AG04449 (cell line): ENCODE results near the gene EPN3.
A peak's percentile ranks its signal among the peaks of the same experiment; 100 is the strongest.

Source experiments
- CTCF ChIA-PET: fragments of 350-600 bp; formaldehyde crosslinking; extraction: SDS; loops from one replicate; lab custom pipeline; 2021; ENCODE audit warnings: antibody characterized with exemption; lab: Yijun Ruan, JAX
- POLR2A ChIA-PET: fragments of 400-600, 350-600 bp; formaldehyde crosslinking; extraction: SDS; loops from one replicate; lab custom pipeline; 2020; ENCODE audit warnings: antibody characterized with exemption, inconsistent platforms; lab: Yijun Ruan, JAX
- DNase-seq: peaks from one replicate; pipeline ENCODE4 v3.0.0-alpha.2; 2010; ENCODE audit warnings: low read depth, low spot score
- H3K4me3 ChIP-seq: 2 replicates; pipeline ENCODE4 v1.5.1; 2011; ENCODE audit warnings: low read depth, mild to moderate bottlenecking, control low read depth, low read length
- TF ChIP-seq, protein P1 (sequence below): IDR thresholded peaks from one replicate; pipeline ENCODE4 v1.5.1; 2011; ENCODE audit warnings: mild to moderate bottlenecking, moderate library complexity, low read length, control low read depth, inconsistent platforms; ENCODE audit not compliant: insufficient read depth; ENCODE audit errors: missing control alignments

Gene EPN3

DNA sequence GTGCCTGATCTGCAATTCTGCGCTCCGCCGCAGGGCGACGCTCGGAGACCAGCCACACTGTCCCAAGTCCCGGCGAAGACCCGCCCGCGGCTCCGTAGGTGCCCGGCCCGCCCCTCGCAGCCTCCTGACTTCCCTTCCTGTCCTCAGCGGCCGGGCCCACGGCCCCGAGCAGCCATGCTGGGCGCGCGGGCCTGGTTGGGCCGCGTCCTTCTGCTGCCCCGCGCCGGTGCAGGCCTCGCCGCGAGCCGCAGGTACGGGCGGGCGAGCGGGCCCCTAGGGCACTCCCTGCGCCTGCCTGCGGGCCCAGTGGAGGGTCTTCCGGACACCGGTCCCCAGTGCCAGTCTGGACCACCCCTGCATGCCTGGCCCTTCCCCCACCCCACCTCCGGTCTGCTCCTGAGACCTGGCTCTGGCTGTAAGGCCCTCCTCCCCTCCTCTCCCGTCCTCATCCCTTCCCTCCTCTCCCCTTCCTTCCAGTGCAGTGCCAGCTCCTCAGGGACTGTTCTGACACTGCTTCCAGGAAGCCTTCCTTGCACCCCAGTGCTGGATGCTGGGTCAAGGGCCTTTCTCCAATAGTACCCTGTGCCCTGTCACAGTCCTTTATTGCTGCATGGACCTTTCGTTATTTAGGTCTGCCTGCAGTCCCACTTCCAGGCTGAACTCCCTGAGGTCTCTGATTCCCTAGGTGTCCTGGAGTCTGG is 14.7 kb downstream of the EPN3 start, which contains the start of gene SPATA20:
SPATA20 (plus strand) TSS at position 140 of the 701 bp plus-strand sequence; CDS start at position 175, 35 bp downstream.
- ChIA-PET CTCF (interaction anchor here (0.7 to 8.7 kb wide), 21 partner anchors 14 to 305 kb away, joined by 3 to 265 read pairs (median 3); partner anchors contain the start of genes CACNA1G and WFIKKN2), POLR2A (interaction anchor here (0.5 kb wide), 1 partner anchor 440 kb away, joined by 3 read pairs; no protein-coding TSS in a partner anchor)
- DNase-seq: peak; percentile 33
- H3K4me3 ChIP-seq: peak within 1 kb of the TSS; percentile 72
- TF ChIP-seq, protein P1, sequence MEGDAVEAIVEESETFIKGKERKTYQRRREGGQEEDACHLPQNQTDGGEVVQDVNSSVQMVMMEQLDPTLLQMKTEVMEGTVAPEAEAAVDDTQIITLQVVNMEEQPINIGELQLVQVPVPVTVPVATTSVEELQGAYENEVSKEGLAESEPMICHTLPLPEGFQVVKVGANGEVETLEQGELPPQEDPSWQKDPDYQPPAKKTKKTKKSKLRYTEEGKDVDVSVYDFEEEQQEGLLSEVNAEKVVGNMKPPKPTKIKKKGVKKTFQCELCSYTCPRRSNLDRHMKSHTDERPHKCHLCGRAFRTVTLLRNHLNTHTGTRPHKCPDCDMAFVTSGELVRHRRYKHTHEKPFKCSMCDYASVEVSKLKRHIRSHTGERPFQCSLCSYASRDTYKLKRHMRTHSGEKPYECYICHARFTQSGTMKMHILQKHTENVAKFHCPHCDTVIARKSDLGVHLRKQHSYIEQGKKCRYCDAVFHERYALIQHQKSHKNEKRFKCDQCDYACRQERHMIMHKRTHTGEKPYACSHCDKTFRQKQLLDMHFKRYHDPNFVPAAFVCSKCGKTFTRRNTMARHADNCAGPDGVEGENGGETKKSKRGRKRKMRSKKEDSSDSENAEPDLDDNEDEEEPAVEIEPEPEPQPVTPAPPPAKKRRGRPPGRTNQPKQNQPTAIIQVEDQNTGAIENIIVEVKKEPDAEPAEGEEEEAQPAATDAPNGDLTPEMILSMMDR: peak; percentile 94

DNA sequence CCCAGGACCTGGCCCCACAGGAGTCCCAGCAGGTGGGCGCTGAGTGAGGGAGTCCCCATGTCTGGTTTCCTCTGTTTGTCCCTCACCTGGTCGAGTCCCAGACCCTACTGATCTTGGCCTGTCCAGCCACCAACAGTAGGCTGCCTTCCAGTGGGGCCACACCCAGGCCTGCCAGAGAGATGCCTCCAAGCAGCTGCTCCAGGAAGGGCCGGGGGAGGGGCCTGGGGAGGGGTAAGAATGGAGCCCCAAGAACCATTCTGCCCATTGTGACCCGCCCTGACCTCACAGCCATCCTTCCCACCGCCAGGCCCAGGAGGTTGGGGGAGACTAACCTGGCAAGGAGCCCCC is 15.2 kb downstream of the EPN3 start:
- no peak for DNase-seq
- ChIA-PET CTCF (interaction anchor here (1.0 to 8.7 kb wide), 8 partner anchors 15 to 297 kb away, joined by 3 to 265 read pairs (median 7); no protein-coding TSS in a partner anchor), POLR2A (no interaction called here)
- TF ChIP-seq, protein P1: no peak
- H3K4me3 ChIP-seq: peak overlapping the region; percentile 72

DNA sequence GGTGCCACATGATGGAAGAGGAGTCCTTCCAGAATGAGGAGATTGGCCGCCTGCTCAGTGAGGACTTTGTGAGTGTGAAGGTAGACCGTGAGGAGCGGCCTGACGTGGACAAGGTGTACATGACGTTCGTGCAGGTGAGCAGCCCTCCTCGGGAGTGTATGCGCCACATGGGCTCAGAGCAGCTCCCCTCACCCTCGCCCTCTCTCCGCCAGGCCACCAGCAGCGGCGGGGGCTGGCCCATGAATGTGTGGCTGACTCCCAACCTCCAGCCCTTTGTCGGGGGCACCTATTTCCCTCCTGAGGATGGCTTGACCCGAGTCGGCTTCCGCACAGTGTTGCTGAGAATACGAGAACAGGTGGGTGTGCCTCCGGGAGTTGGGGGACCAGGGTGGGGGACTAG is 16.3 kb downstream of the EPN3 start:
- ChIA-PET CTCF (interaction anchor here (0.7 to 8.7 kb wide), 13 partner anchors 7 to 235 kb away, joined by 4 to 265 read pairs (median 21); partner anchors contain the start of gene CACNA1G), POLR2A (interaction anchor here (1.2 kb wide), 1 partner anchor 90 kb away, joined by 4 read pairs; no protein-coding TSS in a partner anchor)
- no peak for DNase-seq
- TF ChIP-seq, protein P1: no peak
- no peak overlapping the region for H3K4me3 ChIP-seq

DNA sequence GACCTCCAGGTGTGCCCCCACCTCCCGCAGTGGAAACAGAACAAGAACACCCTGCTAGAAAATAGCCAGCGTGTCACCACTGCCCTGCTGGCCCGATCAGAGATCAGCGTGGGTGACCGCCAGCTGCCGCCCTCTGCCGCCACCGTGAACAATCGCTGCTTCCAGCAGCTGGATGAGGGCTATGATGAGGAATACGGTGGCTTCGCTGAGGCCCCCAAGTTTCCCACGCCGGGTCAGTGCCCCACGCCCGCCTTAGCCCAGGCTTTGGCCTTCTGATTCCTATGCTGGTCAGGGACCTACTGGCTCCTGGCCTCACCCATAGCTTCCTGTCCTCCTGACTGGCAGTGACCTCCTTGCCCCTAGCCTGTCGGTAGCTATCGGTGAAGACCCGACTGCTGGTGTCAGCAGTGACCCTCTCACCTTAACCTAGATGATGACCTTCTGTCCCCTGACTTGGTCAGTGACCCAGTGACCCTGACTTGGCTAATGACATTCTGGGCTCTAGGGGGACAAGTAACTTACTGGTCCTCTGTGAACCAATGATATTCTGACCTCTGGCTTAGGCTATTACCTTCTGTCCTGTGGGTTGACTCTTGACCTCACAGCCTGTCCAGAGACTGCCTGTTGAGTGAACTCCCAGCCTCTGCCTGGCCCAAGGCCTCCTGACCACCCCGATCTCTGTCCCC is 16.9 kb downstream of the EPN3 start:
- CTCF ChIA-PET: interaction anchor here (0.7 to 8.7 kb wide), 25 partner anchors 8 to 303 kb away, joined by 3 to 265 read pairs (median 13); partner anchors contain the start of gene CACNA1G
- TF ChIP-seq, protein P1: no peak
- POLR2A ChIA-PET: interaction anchor here (0.5 to 1.2 kb wide), 3 partner anchors 76 to 158 kb away, joined by 3 to 4 read pairs (median 3); partner anchors contain the start of gene ANKRD40

DNA sequence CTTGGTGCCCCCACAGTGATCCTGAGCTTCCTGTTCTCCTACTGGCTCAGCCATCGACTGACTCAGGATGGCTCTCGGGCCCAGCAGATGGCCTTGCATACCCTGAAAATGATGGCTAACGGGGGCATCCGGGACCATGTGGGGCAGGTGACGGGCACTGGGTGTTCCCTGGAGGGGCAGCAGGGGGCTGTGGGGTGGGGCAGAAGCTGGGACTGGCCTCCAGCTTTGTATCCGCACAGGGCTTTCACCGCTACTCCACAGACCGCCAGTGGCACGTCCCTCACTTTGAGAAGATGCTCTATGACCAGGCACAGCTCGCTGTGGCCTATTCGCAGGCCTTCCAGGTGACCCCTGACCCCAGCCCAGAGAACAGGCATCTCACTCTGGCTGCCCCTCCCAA is 17.4 kb downstream of the EPN3 start:
- no peak for DNase-seq
- no peak overlapping the region for H3K4me3 ChIP-seq
- TF ChIP-seq, protein P1: no peak
- ChIA-PET POLR2A (interaction anchor here (0.5 to 1.2 kb wide), 3 partner anchors 75 to 158 kb away, joined by 3 to 4 read pairs (median 3); partner anchors contain the start of gene ANKRD40), CTCF (interaction anchor here (0.7 to 8.7 kb wide), 35 partner anchors 8 to 303 kb away, joined by 3 to 265 read pairs (median 11); partner anchors contain the start of gene CACNA1G)

More for the DNA sequence above, 16.9 kb downstream of the EPN3 start:
- DNase-seq: no peak
- H3K4me3 ChIP-seq: no peak overlapping the region
